Mucosa of stomach (tissue), 1 donor: Measurements from ENCODE around the gene CDKAL1.

Source experiments
- H3K27me3 ChIP-seq: one replicate; pipeline ENCODE4 v1.7.0; 2013; ENCODE audit warnings: mild to moderate bottlenecking, low read length; ENCODE audit not compliant: control insufficient read depth, insufficient read depth
- H3K36me3 ChIP-seq: one replicate; pipeline ENCODE4 v1.7.0; 2013; ENCODE audit warnings: low read length; ENCODE audit not compliant: control insufficient read depth, insufficient read depth
- H3K4me1 ChIP-seq: one replicate; pipeline ENCODE4 v1.7.0; 2013; ENCODE audit warnings: mild to moderate bottlenecking, low read length; ENCODE audit not compliant: control insufficient read depth, insufficient read depth
- H3K4me3 ChIP-seq: one replicate; pipeline ENCODE4 v1.7.0; 2013; ENCODE audit warnings: low read length
- H3K9ac ChIP-seq: one replicate; pipeline ENCODE4 v1.7.0; 2013; ENCODE audit warnings: mild to moderate bottlenecking, low read length, moderate library complexity
- H3K9me3 ChIP-seq: one replicate; pipeline ENCODE4 v1.7.0; 2013; ENCODE audit warnings: mild to moderate bottlenecking, low read length, moderate library complexity; ENCODE audit not compliant: control insufficient read depth
- donor health status: Pancreatic carcinoma.

CDKAL1 gene

DNA sequence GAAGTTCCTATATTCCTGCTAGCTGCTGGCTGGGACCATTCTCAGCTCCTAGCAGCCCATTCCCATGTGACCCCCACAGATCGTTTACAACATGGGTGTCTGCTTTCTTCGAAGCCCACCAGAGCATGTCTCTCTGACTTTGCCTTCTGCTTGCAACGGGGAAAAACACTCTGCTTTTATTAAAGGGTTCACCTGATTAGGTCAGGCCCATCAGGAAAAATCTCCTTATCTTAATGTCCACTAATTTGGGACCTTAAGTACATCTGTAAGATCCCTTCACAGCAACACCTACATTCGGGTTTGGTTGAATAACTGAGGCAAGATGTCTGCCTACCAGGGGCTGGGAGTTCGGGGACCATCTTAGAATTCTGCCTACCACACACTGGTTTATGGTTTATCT is 496.9 kb downstream of the CDKAL1 start:
- no peak overlapping the region for H3K9ac ChIP-seq
- H3K4me3 ChIP-seq: no peak overlapping the region
- H3K27me3 ChIP-seq: no peaks in the 10 kb centered on the region
- H3K4me1 ChIP-seq: peaks cover 6% of the 10 kb centered on the region
- H3K36me3 ChIP-seq: no peaks in the 10 kb centered on the region
- H3K9me3 ChIP-seq: no peaks in the 10 kb centered on the region

DNA sequence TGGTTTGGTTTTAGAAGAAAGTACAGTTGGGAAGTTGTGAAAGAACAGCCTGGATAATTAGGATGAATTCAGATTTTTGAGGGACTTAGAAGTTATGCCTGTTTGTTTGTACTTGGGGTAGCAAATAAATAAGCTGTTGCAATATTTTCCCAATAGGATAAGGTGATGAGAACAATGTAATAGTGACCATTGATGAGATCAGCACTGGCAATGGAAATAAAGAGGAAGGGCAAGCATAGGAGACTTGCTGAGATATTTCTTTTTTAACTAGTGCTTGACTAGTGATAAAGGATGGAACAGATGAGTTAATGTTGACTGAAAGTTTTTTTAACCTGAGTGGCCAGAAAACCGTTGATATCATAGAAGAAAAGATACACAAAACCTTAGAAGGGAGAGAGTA is 498.8 kb downstream of the CDKAL1 start:
- Histone ChIP-seq H3K9me3 (no peaks in the 10 kb centered on the region), H3K9ac (no peak overlapping the region), H3K36me3 (no peaks in the 10 kb centered on the region), H3K27me3 (no peaks in the 10 kb centered on the region), H3K4me3 (no peak overlapping the region), H3K4me1 (no peaks in the 10 kb centered on the region)

DNA sequence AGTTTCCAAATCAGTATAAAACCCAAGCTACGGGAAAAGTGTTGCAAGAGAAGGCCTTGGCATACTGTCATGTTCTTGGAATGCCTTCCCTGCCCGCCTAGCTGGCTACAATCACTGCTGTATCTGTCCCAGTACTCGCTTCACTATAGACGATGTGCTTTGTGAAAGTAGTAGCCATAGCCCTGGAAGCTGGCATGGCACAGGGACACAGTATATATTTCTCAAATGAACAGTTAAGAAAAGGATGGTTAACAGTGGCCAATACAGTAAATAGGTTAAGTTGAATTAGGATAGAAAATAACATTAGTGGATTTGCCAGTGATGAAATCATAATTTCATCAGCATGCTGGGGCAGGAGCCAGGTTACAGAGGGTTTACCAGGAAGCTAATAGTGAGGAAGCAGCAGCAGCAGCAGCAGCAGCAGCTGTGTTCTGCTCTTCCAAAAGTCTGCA is 499.3 kb downstream of the CDKAL1 start:
- H3K9ac ChIP-seq: no peak overlapping the region
- H3K9me3 ChIP-seq: no peaks in the 10 kb centered on the region
- H3K4me1 ChIP-seq: no peaks in the 10 kb centered on the region
- H3K36me3 ChIP-seq: no peaks in the 10 kb centered on the region
- H3K4me3 ChIP-seq: no peak overlapping the region
- H3K27me3 ChIP-seq: no peaks in the 10 kb centered on the region

DNA sequence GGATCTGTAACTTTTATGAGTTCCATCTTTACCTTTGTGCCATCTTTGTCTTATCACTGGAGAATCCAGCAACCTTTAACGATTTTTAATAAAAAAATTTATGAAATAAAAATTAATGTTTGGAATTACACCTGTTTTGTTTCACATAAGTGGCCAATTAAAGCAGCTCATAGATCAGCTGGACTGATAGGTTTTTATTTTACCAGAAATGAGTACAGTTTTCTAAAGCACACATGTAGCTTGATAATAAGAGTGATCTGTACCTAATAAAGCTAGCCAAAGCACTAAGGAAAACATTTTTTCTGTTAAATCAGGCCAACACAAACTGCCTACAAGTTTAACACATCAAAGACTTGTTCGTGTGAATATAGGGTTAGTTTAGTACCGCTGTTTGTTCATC is 500.1 kb downstream of the CDKAL1 start:
- H3K9me3 ChIP-seq: no peaks in the 10 kb centered on the region
- H3K4me1 ChIP-seq: no peaks in the 10 kb centered on the region
- H3K36me3 ChIP-seq: no peaks in the 10 kb centered on the region
- H3K4me3 ChIP-seq: no peak overlapping the region
- no peak overlapping the region for H3K9ac ChIP-seq
- no peaks in the 10 kb centered on the region for H3K27me3 ChIP-seq

DNA sequence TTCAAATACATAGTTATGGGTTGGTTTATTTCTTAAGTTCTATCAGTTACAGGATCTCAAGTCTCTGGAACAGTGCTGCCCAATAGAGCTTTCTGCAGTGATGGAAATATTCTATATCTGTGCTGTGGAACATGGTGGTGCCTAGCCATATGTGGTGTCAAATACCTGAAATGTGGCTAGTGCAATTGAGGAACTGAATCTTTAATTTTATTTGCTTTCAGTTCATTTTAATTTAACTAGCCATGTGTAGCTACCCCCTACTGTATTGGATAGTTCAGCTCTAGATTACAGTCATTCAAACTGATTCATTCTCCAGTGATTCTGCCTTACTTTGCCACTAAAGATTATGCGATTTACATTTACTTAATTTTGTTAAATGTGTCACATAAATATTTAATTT is 503.2 kb downstream of the CDKAL1 start:
- no peaks in the 10 kb centered on the region for H3K36me3 ChIP-seq
- no peaks in the 10 kb centered on the region for H3K9me3 ChIP-seq
- H3K4me3 ChIP-seq: no peak overlapping the region
- no peaks in the 10 kb centered on the region for H3K4me1 ChIP-seq
- H3K9ac ChIP-seq: no peak overlapping the region
- no peaks in the 10 kb centered on the region for H3K27me3 ChIP-seq

DNA sequence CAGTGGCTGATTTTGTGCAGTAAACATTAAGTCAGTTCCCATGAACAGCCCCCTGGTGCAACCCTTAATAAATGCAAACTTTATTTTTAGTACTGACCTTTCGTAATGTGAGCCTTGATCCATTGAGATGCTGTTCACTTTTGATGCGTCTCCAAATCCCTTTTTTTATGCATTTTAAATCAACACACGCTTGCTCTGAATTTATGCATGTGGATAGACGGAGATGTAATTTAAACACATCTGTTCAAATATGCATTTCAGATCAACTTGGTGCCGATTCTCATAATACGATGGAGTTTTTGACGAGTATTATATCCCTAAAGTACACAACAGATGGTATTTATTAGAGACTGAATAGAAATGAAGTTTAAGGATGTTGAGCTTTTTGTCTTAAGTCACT is 505.7 kb downstream of the CDKAL1 start:
- H3K4me3 ChIP-seq: no peak overlapping the region
- no peak overlapping the region for H3K9ac ChIP-seq
- H3K4me1 ChIP-seq: no peaks in the 10 kb centered on the region
- H3K36me3 ChIP-seq: no peaks in the 10 kb centered on the region
- no peaks in the 10 kb centered on the region for H3K27me3 ChIP-seq
- no peaks in the 10 kb centered on the region for H3K9me3 ChIP-seq

DNA sequence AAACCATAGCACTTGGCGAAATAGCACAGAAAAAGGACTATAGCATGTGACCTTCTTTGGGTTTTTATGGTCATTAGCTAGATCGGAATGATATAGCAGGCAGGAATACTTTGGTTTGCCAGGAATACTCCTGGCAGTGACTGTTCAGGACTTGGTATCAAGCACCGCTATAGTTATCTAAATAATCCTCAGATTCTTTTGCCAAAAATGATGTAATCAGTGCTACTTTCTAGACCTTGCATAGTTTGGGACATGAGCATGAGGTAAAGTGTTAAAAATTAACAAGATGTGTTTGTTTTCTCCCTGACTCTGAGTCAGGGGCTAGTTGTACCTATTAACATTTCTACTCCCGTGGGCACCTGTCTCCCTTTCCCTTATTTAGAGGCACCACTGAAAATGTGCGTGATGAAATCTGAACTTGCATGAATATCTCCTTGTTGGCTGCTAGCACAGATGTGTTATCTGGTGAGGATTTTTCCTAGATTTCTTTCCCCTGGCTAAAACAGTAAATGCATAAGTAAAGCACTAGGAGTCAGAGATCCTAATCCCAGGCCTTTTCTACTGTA is 511.0 kb downstream of the CDKAL1 start:
- Histone ChIP-seq H3K4me3 (no peak overlapping the region), H3K9ac (no peak overlapping the region), H3K36me3 (no peaks in the 10 kb centered on the region), H3K4me1 (no peaks in the 10 kb centered on the region), H3K27me3 (no peaks in the 10 kb centered on the region), H3K9me3 (no peaks in the 10 kb centered on the region)

DNA sequence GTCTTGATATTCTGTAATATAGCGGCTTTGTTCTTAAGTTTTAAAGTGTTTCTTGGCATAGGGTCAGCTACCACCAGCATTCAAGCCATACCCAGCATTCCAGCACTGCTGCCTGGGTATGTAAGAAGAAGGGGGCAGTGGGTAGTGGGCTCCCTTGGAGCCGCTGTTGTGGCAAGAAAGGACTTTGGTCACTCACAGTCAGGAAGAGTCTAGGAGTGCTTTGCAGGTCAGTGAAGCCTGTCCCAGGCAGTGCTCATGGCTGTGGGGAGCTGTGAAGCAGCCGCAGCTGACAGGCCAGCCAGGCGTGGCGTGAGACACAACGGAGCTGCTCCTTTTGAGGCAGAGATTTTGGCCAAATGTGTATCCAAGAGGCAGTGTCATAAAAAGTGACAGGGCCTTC is 512.0 kb downstream of the CDKAL1 start:
- Histone ChIP-seq H3K4me1 (no peaks in the 10 kb centered on the region), H3K27me3 (no peaks in the 10 kb centered on the region), H3K4me3 (no peak overlapping the region), H3K9ac (no peak overlapping the region), H3K9me3 (no peaks in the 10 kb centered on the region), H3K36me3 (no peaks in the 10 kb centered on the region)

DNA sequence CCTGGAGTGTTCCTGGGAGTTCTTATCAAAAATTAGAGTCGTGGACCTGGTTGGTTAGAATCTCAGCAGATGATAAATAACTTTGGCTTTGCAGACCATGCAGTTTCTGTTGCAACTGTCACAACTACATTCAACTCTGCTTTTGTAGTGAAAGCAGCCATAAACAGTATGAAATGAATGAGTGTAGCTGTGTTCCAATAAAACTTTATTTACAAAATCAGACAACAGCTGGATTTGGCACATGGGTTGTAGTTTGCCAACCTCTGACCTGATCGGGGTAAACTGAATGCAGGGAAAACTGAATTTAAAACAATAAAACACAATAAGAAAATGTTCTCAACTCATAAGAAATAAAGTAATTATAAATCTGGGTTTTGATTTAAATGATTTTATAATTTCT is 513.8 kb downstream of the CDKAL1 start:
- Histone ChIP-seq H3K4me3 (no peak overlapping the region), H3K9me3 (no peaks in the 10 kb centered on the region), H3K9ac (no peak overlapping the region)

DNA sequence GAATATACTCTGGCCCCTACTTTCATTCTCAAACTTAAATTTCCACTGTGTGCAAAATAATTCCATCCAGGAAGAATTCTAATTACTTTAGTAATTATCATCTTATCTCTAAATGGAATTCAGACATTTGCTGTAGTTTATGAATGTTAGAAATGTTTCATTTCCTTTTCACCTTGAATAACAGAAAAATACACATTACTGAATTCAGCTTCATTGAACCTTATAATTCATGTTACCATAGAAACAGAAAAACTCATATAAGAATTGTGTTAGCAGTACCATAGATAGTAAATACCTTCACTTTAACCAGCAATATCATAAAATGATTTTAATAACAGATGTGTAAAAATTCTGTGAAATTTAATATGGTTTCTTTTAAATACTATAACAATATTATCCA is 514.9 kb downstream of the CDKAL1 start:
- Histone ChIP-seq H3K4me3 (no peak overlapping the region), H3K9me3 (no peaks in the 10 kb centered on the region), H3K4me1 (no peaks in the 10 kb centered on the region), H3K27me3 (no peaks in the 10 kb centered on the region), H3K36me3 (no peaks in the 10 kb centered on the region), H3K9ac (no peak overlapping the region)

More for the DNA sequence above, 513.8 kb downstream of the CDKAL1 start:
- Histone ChIP-seq H3K4me1 (no peaks in the 10 kb centered on the region), H3K27me3 (no peaks in the 10 kb centered on the region), H3K36me3 (no peaks in the 10 kb centered on the region)

DNA sequence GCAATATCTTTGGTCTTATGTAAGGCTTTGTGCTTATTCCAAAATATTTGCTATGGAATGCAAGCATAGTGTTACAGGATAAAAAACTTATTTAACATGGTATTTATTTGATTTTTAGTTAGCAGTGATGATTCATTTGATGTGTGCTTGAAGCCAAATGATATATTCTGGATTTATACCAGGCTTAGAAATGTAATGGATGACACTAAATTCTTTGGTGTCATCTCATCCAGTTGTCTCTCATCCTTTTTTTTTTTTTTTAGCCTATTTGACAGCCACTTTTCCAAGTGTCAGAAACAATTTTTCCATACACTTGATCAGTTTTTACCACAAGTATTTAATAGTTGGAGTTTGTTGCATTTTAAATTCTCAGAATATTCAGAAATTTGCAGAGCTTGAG is 515.3 kb downstream of the CDKAL1 start:
- H3K9ac ChIP-seq: no peak overlapping the region
- no peaks in the 10 kb centered on the region for H3K9me3 ChIP-seq
- no peak overlapping the region for H3K4me3 ChIP-seq
- H3K4me1 ChIP-seq: no peaks in the 10 kb centered on the region
- H3K27me3 ChIP-seq: no peaks in the 10 kb centered on the region
- no peaks in the 10 kb centered on the region for H3K36me3 ChIP-seq

DNA sequence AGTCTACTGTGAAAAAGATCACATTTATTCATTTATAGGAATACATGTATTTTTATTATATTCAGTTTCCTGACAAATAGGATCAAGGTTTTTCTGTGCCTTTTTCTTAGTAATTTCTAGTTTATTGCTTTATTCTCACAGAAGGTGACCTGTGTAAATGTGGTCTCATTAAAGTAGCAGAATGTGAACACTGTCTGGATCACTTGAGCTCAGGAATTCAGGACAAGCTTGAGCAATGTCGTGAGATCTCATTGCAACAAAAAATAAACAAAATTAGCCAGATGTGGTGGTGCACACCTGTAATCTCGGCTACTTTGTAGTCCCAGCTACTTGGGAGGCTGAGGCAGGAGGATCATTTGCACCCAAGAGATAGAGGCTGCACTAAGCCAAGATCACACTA is 516.7 kb downstream of the CDKAL1 start:
- no peak overlapping the region for H3K9ac ChIP-seq
- H3K4me3 ChIP-seq: no peak overlapping the region
- no peaks in the 10 kb centered on the region for H3K4me1 ChIP-seq
- H3K9me3 ChIP-seq: no peaks in the 10 kb centered on the region
- H3K36me3 ChIP-seq: no peaks in the 10 kb centered on the region
- no peaks in the 10 kb centered on the region for H3K27me3 ChIP-seq

DNA sequence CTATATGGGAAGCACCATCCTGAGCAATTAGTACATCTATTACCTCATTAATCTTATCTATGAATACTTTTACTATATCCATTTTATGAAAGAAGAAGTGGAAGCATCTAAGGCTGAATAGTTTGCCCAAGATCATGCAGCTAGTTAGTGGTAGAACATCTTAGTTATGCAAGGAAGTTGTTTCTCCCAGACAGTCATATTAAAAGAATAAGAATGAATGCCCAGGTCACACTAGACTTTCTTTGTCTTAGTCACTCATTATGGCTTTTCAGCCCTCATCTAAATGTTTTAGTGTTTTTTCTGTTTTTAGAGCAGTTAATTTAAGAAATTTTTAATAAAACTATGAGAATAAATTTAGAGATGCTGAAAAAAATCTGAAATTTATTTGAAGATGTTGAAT is 517.5 kb downstream of the CDKAL1 start:
- H3K4me3 ChIP-seq: no peak overlapping the region
- H3K9ac ChIP-seq: no peak overlapping the region
- no peaks in the 10 kb centered on the region for H3K4me1 ChIP-seq
- no peaks in the 10 kb centered on the region for H3K27me3 ChIP-seq
- H3K36me3 ChIP-seq: no peaks in the 10 kb centered on the region
- H3K9me3 ChIP-seq: no peaks in the 10 kb centered on the region
